HG02840 (cell line): Measurements from ENCODE around the gene DHRS11.
"Not testable (repeated sequence)": the region's sequence is repeated elsewhere in the genome, so short reads cannot be mapped to it uniquely, and the experiment has no call there.

Experiments
- ATAC-seq: cut with Tn5 transposase; IDR thresholded peaks from one replicate; pipeline ENCODE4 v1.9.1; 2021; ENCODE audit warnings: mild to moderate bottlenecking, moderate library complexity, moderate number of reproducible peaks; ENCODE audit not compliant: unreplicated experiment, low FRiP score

DHRS11 gene

DNA sequence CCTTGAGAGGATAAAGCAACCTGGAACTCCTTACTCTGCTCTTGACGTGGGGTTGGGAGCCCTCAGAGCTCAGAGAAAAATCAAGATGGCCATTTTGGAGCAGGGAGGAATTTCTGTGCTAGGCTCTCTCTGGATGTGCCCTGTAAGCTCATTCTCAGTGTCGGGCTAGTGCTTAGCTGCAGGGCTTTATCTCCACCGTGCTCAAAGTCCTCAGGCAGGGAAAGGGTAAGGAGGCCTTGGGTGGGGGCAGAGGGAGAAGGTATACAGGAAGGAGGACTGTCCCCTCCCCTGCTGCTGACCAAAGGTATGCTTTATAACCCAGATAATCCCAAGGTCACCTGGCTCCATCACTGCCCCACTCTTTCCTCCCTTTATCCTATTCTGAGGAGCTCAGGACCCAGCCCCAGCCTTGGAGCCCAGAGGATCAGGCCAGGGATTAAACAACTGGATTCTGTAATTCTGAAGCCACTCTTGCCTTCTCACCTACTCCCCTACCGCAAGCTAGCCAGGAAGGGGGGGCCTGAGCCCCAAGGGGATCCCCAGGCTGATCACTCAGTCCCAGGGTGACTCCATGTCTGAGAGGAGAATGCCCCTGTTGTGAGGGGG lies 1.1 kb downstream of the DHRS11 start:
- no peak for ATAC-seq

DNA sequence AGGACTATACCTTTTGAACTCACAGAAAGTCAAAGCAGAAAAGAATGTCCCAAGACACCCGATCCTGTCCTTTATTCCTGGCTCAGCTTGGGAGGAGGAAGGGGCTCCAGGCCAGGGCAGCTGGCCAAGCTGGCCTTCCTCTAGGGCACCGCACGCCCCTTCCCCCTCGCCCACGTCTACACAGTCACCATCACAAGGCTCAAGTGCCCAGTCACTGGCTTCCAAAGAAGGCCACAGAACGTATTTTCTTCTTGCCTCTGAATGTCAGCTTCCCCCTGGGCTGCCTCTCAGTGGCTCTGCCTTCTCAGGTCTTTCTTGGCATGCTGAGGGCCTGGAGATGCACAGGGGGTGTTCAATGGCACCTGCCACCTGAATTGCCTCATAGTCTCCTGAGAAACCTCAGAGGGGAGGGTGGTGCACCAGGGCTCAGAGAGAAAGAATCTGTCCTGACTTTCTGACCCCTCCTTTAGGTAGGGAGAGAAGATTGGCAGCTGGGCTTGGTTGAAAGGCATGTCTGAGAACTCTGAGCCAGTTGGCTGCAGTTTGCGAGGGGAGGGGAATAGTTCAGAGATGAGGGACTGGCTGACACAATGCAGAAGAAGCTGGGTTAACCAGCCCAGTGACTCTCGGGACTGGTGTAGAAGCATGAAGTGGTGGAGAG lies 2.1 kb downstream of the DHRS11 start:
- ATAC-seq = no peak

DNA sequence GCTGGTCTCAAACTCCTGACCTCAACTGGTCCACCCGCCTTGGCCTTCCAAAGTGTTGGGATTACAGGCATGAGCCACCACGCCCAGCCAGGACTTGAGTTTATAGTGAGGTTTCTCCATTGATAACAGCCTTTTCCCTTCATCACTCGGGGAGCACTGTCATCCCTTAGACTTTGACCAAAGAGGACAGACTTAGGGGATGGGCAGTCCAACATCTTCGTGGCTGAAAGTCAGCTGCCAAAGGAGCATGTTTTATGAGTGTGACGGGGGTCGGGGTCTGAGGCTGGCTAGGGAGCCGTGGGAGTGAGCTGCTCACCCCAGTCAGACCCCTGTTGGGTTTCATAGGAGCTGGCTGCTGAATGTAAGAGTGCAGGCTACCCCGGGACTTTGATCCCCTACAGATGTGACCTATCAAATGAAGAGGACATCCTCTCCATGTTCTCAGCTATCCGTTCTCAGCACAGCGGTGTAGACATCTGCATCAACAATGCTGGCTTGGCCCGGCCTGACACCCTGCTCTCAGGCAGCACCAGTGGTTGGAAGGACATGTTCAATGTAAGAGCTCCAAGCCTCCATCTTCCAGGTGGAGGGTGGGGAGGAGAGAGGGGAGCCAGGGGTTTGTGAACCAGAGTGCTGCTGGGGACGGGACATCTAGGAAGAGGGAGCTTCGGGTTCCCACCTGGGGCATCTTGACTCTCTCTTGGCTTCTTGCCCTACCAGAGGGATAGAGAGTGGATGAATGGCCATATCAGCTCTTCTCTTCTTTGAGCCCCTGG lies 3.1 kb downstream of the DHRS11 start:
- ATAC-seq = no peak

DNA sequence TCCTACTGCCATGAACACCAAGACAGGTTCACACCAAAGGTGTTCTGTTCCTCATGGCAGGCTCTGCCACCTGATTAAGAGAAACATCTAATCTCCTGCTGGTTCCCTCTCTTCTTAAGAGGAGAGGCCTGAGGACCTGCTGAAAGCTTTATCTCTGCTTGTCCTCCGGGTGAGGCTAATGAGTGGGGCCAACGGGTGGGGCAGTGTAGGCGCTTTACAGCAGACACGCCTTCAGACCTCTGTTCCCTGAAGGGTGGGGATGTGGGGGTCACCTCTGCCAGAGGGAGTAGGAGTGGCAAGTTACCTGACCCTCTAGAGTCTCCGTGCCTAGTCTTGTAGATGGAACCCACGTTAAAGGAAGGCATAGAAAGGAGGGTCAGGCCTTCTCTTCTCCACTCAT lies 5.5 kb downstream of the DHRS11 start:
- no peak for ATAC-seq

DNA sequence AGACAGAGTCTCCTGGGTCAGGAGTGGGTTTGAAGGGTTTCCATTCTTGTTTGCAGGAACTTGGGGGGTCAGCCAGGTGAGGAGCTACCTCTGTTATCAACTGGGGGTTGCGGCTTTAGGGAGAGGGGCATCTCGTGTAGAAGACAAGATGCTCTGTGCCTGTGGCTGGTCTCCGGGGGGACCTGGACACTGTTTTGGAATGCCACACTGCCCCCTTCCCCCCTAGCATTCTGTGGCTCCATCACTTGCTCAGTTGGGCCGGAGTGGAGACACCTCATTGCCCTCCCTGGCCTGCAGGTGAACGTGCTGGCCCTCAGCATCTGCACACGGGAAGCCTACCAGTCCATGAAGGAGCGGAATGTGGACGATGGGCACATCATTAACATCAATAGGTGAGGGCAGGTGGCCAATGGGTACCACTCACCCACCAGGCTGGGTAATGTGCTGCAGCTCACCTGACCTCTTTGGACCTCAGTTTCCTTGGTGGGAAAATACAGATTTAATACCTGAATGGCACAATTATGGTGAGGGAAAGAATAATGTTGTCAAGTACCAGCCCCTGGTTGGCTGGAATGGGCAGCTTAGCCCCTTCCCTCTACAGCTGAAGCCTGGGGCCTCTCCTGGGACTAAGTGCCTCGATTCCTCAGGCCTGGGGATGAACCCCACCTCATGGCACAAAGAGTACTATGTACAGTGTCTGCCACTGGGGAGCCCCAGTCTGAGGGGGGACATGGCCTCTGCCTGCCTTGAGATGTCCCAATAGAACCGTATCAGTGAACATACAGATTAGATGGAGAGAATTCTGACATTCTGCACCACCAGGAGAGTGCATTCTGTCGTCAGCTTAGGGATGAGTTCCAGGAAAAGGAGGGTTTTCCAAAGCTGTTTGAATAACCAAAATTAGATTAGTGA lies 6.4 kb downstream of the DHRS11 start:
- no peak for ATAC-seq

DNA sequence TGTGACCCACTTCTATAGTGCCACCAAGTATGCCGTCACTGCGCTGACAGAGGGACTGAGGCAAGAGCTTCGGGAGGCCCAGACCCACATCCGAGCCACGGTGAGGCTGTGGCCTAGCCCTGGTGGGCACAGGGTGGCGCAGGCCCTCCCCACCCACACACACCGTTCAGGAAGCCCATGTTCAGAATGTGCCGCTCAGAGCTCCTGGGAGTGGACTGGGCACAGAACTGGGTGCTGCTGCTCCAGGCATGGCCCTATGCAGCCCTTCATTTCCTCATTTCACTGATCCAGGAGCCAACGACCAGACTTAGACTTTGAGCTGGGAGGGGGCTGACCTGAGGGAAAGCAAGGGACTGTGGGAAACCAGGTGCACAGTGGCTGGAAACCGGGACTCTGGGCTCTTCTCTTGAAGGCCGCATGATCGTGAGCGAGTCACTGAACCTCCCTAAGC lies 7.3 kb downstream of the DHRS11 start:
- ATAC-seq = no peak

DNA sequence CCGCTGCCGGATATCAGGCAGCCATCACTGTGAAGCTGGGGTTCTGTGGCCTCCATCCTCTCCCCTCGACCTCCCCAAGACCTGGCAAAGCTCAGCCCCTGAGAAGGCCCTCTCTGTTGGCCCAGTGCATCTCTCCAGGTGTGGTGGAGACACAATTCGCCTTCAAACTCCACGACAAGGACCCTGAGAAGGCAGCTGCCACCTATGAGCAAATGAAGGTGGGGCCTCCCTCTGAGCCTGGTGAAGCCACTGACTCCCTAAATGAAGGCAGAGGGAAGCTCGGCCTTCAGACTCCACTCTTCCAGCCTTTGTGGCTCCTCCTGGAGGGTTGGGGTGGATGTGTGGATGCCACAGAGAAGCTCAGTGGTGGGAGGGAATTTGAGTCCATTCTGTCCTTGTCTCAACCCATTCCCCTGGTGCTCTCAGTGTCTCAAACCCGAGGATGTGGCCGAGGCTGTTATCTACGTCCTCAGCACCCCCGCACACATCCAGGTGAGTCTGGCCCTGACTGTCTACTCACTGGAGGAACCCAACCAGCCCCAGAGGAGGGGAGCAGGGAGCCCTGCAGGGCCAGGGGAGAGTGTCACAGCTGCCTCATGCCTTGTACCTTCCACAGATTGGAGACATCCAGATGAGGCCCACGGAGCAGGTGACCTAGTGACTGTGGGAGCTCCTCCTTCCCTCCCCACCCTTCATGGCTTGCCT lies 8.0 kb downstream of the DHRS11 start:
- ATAC-seq = no peak

DNA sequence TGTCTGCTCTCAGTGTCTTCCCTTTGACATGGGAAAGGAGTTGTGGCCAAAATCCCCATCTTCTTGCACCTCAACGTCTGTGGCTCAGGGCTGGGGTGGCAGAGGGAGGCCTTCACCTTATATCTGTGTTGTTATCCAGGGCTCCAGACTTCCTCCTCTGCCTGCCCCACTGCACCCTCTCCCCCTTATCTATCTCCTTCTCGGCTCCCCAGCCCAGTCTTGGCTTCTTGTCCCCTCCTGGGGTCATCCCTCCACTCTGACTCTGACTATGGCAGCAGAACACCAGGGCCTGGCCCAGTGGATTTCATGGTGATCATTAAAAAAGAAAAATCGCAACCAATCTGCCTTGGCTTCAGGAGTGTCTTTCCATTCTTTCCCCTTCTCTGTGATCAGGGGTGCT lies 8.8 kb downstream of the DHRS11 start:
- ATAC-seq = no peak

DNA sequence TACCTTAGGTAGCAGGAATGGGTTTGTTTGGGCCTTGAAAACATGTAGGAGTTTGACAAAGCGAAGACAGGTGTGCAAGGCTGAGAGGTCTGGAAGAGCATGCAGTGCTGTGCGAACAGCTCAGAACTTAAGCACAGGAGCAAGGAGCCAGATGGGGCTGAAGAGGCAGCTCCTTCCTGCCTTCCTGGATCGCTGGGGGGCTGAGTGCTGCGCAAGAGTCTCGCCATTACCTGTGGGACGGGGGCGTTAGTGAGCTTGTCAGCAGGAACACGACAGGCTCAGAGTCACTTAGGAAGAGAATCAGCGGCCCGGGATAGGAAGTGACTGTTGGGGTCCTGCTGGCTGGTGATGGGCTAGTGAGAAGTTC lies 9.2 kb downstream of the DHRS11 start:
- ATAC-seq = peak; percentile 11

DNA sequence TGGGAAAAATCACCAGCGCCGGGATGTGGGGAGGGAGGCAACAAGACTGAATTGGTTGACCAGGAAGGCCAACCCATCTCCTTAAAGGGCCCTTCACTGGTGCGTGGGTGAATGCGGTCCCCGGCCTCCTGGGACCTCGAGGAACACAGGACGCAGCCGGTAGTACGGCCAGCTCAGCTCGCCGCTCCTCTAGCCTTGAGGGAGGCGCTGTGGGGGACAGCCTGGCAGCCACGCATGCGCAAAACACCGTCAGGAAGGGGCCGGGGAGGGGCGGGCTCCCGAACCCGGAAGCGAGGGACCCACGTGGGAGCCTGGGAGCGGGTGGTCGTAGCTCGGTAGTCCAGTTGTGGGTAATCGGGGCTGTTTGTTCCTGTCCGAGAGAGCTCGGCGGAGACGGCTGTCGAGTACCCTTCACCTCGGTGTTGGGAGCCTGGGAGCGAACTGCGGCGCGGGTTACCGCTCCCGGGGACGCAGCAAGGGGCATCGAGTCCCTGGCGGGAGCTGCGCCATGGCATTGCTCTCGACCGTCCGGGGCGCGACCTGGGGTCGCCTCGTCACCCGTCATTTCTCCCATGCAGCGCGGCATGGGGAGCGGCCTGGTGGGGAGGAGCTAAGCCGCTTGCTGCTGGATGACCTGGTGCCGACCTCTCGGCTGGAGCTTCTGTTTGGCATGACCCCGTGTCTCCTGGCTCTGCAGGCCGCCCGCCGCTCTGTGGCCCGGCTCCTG lies 9.8 kb downstream of the DHRS11 start, which contains the start of gene MRM1:
MRM1 (plus strand) TSS at position 281 of the 727 bp plus-strand sequence; CDS start at position 509, 228 bp downstream.
- ATAC-seq = peak; percentile 73

DNA sequence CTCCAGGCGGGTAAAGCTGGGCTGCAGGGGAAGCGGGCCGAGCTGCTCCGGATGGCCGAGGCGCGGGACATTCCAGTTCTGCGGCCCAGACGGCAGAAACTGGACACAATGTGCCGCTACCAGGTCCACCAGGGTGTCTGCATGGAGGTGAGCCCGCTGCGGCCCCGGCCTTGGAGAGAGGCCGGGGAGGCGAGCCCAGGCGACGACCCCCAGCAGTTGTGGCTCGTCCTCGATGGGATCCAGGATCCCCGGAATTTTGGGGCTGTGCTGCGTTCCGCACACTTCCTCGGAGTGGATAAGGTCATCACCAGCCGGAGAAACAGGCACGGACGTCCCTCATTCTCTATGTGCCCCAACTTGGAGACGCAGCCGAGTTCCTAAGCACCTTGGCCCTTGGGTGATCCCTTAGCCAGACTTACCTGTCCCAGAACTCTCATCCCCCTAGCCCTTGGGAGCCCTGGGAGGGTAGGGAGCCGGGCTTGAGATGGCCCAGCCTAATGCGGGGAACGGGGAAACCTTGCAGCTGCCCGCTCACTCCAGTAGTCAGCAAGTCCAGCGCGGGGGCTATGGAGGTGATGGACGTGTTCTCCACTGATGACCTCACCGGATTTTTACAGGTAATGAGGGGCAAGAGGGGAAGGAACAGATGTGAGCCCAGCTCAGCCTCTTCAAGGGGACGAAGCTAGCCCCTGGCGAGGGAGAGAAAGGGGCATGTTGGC lies 10.5 kb downstream of the DHRS11 start:
- ATAC-seq = no peak

DNA sequence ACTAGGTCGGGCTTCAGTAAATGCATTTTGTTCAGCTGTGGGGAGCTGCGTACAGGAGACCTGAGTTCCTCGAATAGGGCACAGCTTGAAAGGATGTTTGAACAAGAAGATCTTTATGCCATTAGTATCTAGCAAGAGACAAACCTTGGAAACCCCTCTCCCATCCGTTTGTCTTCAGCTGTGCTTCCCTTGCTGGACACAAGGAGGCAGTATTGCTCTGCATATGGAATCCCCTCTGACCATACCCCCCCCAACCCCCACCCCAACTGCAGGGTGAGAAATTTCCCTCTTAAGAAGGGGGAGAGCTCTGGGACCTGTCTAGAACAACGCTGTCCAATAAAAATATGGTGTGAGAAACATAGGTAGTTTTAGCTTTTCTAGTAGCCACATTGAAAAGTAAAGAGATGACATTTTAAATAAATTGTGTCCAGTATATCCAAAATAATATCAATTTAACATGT lies 11.3 kb downstream of the DHRS11 start:
- no peak for ATAC-seq

DNA sequence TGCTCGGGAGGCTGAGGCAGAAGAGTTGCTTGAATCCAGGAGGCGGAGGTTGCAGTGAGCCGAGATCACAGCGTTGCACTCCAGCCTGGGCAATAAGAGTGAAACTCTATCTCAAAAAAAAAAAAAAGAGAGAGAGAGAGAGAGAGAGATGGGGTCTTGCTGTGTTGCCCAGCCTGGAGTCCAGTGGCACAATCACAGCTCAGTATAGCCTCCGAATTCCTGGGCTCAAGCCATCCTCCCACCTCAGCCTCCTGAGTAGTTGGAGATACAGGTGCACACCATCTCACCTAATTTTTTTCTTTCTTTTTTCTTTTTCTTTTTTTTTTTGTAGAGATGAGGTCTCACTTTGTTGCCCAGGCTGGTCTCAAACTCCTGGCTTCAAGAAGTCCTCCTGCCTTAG lies 13.3 kb downstream of the DHRS11 start:
- not testable (repeated sequence) for ATAC-seq

DNA sequence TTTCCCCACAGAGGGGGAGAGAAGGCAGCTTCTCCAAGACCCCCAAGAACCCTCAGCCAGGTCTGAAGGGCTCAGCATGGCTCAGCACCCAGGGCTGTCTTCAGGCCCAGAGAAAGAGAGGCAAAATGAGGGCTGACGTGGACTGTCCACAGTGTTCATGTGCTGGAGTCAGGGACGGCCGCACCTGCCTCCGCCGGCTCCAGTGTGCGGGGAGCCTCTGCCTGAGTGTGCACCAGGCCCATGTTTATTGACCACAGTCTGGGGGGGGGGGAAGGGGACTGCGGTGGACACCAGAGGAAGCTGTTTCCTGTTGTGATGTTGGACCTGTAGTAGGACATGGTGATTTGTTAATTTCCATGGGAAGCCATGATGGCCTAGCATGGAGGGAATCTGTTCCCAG lies 16.6 kb downstream of the DHRS11 start:
- ATAC-seq = no peak

DNA sequence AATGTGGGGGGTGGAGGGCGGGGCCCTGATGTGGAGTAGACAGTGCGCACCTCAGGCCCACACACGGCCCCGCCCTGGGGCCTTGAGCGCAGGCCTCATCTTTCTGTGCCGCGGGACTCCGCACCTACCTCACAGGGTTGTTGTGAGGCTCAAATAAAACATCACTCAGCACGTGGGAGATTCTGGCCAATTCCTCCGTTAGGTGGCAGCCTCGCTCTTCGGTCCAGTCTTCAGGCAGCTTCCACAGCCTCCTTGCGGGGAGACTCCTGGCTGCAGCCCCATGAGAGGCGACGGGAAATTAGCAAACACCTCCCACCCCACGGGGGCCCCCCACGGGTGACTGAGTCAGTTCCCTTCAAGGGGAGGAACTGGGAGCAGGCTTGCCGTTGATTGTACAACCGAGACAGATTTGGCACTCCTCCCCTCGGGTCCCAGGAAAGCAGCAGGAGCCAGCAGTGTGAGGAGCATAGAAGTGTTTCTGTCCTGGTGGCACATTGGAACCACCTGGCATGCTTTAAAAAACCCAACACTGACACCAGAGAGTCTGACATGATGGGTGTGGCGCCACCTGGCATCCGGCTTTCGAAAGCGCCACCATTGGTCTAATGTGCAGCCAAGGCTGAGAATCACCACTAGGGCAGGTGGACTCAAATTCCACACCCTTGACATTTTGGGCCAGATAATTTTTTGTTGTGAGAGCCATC lies 17.3 kb downstream of the DHRS11 start:
- no peak for ATAC-seq

DNA sequence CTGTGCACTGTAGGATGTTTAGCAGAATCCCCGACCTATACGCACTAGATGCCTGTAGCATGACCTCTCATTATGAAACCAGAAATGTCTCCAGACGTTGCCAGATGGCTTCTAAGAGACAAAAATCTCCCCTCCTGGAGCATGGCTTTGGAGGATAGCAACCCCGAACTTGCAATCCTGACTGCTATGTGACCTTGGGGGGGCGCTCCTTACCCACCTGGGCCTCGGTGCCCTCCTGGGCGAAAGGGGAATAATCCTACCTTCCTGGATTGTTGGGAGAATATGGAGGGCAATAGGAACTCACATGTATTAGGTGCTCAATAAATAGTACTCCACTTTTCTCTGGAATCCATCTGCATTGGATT lies 17.8 kb downstream of the DHRS11 start:
- ATAC-seq = no peak

DNA sequence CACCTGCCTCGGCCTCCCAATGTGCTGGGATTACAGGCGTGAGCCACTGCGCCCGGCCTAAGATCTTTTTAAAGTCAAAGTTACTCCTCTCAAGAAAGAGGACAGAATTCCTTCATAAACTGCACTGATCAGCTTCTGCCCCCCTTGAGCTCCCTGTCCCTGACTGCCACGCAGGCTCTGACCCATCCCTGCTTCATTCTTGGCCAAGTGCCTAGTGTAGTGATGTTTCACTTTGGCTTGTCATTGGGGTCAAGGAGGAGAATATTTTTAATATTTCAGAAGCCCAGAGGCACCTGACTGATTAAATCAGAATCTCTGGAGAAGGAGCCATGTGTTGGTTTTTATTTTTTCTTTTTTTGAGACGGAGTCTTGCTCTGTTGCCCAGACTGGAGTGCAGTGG lies 18.8 kb downstream of the DHRS11 start:
- no peak for ATAC-seq
